Measurements from ENCODE around the gene IGF2R.

- TF ChIP-seq TAF1 (IDR thresholded peaks at IDR 0.05; ENCODE audit: borderline replicate concordance, low read depth, low read length) = no peak
- no peak for TF ChIP-seq POLR2A (IDR thresholded peaks at IDR 0.05; ENCODE audit: low read depth, low read length)
- no peak for TF ChIP-seq POLR2AphosphoS5 (IDR thresholded peaks at IDR 0.05; ENCODE audit: low read depth, low read length)
Observed at GRCh38 chr6:160121981-160122380, 153.1 kb downstream of the IGF2R start.

Data from GM12892 (cell line).